H9 (cell line): ENCODE measurements around the gene CDIPT. TPM values are rescaled to one million over a fixed set of nuclear protein-coding genes. Genes with fewer than 3 reads are reported as not detected.

Experiments used
- DNase-seq: peaks from one replicate; pipeline ENCODE4 v3.0.0-alpha.2; 2017
- H2AFZ ChIP-seq: one replicate; pipeline ENCODE4 v1.6.1; 2013; ENCODE audit warnings: mild to moderate bottlenecking, low read length, control low read depth, moderate library complexity
- H2AK5ac ChIP-seq: 2 replicates; pipeline ENCODE4 v1.6.1; 2013; ENCODE audit warnings: low read length, control low read depth, mixed read lengths; ENCODE audit not compliant: insufficient read length
- H2BK120ac ChIP-seq: one replicate; pipeline ENCODE4 v1.6.1; 2013; ENCODE audit warnings: low read depth, mild to moderate bottlenecking, low read length, control low read depth, inconsistent platforms; ENCODE audit not compliant: poor library complexity, severe bottlenecking
- H2BK12ac ChIP-seq: 2 replicates; pipeline ENCODE4 v1.6.1; 2013; ENCODE audit warnings: low read length, control low read depth, mixed read lengths, low read depth; ENCODE audit not compliant: insufficient read length
- H2BK15ac ChIP-seq: 2 replicates; pipeline ENCODE4 v1.6.1; 2013; ENCODE audit warnings: low read depth, low read length, control low read depth
- H2BK20ac ChIP-seq: one replicate; pipeline ENCODE4 v1.6.1; 2013; ENCODE audit warnings: low read depth, mild to moderate bottlenecking, low read length, control low read depth, inconsistent platforms; ENCODE audit not compliant: poor library complexity, severe bottlenecking
- H2BK5ac ChIP-seq: 2 replicates; pipeline ENCODE4 v1.6.1; 2013; ENCODE audit warnings: low read length, control low read depth, mixed read lengths; ENCODE audit not compliant: insufficient read length
- H3K14ac ChIP-seq: 2 replicates; pipeline ENCODE4 v1.6.1; 2013; ENCODE audit warnings: low read length, control low read depth; ENCODE audit not compliant: insufficient read depth
- H3K18ac ChIP-seq: 2 replicates; pipeline ENCODE4 v1.6.1; 2013; ENCODE audit warnings: low read depth, mild to moderate bottlenecking, mixed read lengths, low read length, control low read depth; ENCODE audit not compliant: insufficient read length
- H3K23ac ChIP-seq: 2 replicates; pipeline ENCODE4 v1.6.1; 2013; ENCODE audit warnings: low read length, control low read depth, mixed read lengths, low read depth; ENCODE audit not compliant: insufficient read length
- H3K23me2 ChIP-seq: 2 replicates; pipeline ENCODE4 v1.6.1; 2013; ENCODE audit warnings: low read depth, mild to moderate bottlenecking, mixed read lengths, low read length, control low read depth; ENCODE audit not compliant: insufficient read length, poor library complexity, severe bottlenecking
- H3K27ac ChIP-seq: 2 replicates; pipeline ENCODE4 v1.5.1; 2013; ENCODE audit warnings: low read length, control low read depth, mixed read lengths, low read depth; ENCODE audit not compliant: insufficient read length
- H3K27me3 ChIP-seq: 2 replicates; pipeline ENCODE4 v1.6.1; 2013; ENCODE audit warnings: low read length, control low read depth, inconsistent platforms; ENCODE audit not compliant: insufficient read depth
- H3K4ac ChIP-seq: 2 replicates; pipeline ENCODE4 v1.6.1; 2013; ENCODE audit warnings: low read depth, mild to moderate bottlenecking, control low read depth, inconsistent platforms, low read length, moderate library complexity
- H3K4me1 ChIP-seq: 2 replicates; pipeline ENCODE4 v1.6.1; 2013; ENCODE audit warnings: low read length, control low read depth, inconsistent platforms; ENCODE audit not compliant: insufficient read depth
- H3K4me2 ChIP-seq: 2 replicates; pipeline ENCODE4 v1.6.1; 2013; ENCODE audit warnings: low read length, control low read depth, mixed read lengths; ENCODE audit not compliant: insufficient read length, insufficient read depth
- H3K56ac ChIP-seq: 2 replicates; pipeline ENCODE4 v1.6.1; 2013; ENCODE audit warnings: low read depth, mild to moderate bottlenecking, mixed read lengths, low read length, control low read depth; ENCODE audit not compliant: insufficient read length
- H3K79me1 ChIP-seq: 2 replicates; pipeline ENCODE4 v1.6.1; 2013; ENCODE audit warnings: low read depth, mild to moderate bottlenecking, moderate library complexity, low read length, control low read depth, inconsistent platforms; ENCODE audit not compliant: insufficient read depth, poor library complexity, severe bottlenecking
- H3K79me2 ChIP-seq: 2 replicates; pipeline ENCODE4 v1.6.1; 2013; ENCODE audit warnings: low read length, control low read depth, inconsistent platforms; ENCODE audit not compliant: insufficient read depth
- H3K9ac ChIP-seq: 2 replicates; pipeline ENCODE4 v1.6.1; 2013; ENCODE audit warnings: low read length, control low read depth, mixed read lengths; ENCODE audit not compliant: insufficient read length; ENCODE audit errors: extremely low read depth
- H3K9me3 ChIP-seq: one replicate; pipeline ENCODE4 v1.6.1; 2013; ENCODE audit warnings: low read depth, low read length, inconsistent platforms; ENCODE audit not compliant: control insufficient read depth
- H3T11ph ChIP-seq: one replicate; pipeline ENCODE4 v1.6.1; 2013; ENCODE audit warnings: mild to moderate bottlenecking, low read length, control low read depth, inconsistent platforms
- H4K20me1 ChIP-seq: one replicate; pipeline ENCODE4 v1.6.1; 2013; ENCODE audit not compliant: control insufficient read depth, insufficient read length, insufficient read depth
- H4K5ac ChIP-seq: 2 replicates; pipeline ENCODE4 v1.6.1; 2013; ENCODE audit warnings: low read depth, mild to moderate bottlenecking, mixed read lengths, low read length, control low read depth; ENCODE audit not compliant: insufficient read length
- H4K8ac ChIP-seq: replicated peaks from 2 replicates; pipeline ENCODE4 v1.6.1; 2013; ENCODE audit warnings: low read length, control low read depth, mixed read lengths, low read depth; ENCODE audit not compliant: insufficient read length
- H4K91ac ChIP-seq: 2 replicates; pipeline ENCODE4 v1.6.1; 2013; ENCODE audit warnings: low read depth, mild to moderate bottlenecking, moderate library complexity, mixed read lengths, low read length, control low read depth; ENCODE audit not compliant: insufficient read length
- H3K27ac Mint-ChIP-seq, 3 experiments: 2 replicates in 2 of 3; 3 replicates in 1 of 3; pipeline ENCODE4 v1.8.0; 2020 to 2021; ENCODE audit warnings: mixed read lengths in 3 of 3, mild to moderate bottlenecking in 1 of 3, moderate library complexity in 1 of 3
- H3K27me3 Mint-ChIP-seq: 2 replicates; pipeline ENCODE4 v1.8.0; 2021; ENCODE audit warnings: low read depth, mild to moderate bottlenecking, moderate library complexity, mixed read lengths
- H3K36me3 Mint-ChIP-seq, 3 experiments: 2 replicates in 2 of 3; 3 replicates in 1 of 3; pipeline ENCODE4 v1.8.0; 2020 to 2021; ENCODE audit warnings: low read depth in 3 of 3, mixed read lengths in 3 of 3; ENCODE audit not compliant: insufficient read depth in 1 of 3
- H3K4me1 Mint-ChIP-seq, 2 experiments: 2 replicates each; pipeline ENCODE4 v1.8.0; 2020; ENCODE audit warnings: mixed read lengths in 2 of 2
- H3K4me3 Mint-ChIP-seq, 2 experiments: 2 replicates in 1 of 2; 3 replicates in 1 of 2; pipeline ENCODE4 v1.8.0; 2020 to 2021; ENCODE audit warnings: mild to moderate bottlenecking in 2 of 2, mixed read lengths in 2 of 2, moderate library complexity in 1 of 2
- H3K9me3 Mint-ChIP-seq, 2 experiments: 2 replicates in 1 of 2; 3 replicates in 1 of 2; pipeline ENCODE4 v1.8.0; 2020; ENCODE audit warnings: mild to moderate bottlenecking in 2 of 2, mixed read lengths in 2 of 2, moderate library complexity in 1 of 2
- CTCF ChIP-seq: fragments of 200-600 bp; sonication (generic); conservative IDR thresholded peaks from 3 replicates; pipeline ENCODE4 v1.8.0; 2021; ENCODE audit warnings: antibody characterized with exemption, mild to moderate bottlenecking
- WGBS: extraction: QIAGEN DNeasy Blood & Tissue Kit; methylation state at CpG from one replicate; pipeline ENCODE4 v1.1.7; 2013; ENCODE audit warnings: missing lambda C conversion rate, low lambda C conversion rate, mixed read lengths; ENCODE audit not compliant: insufficient read length; ENCODE audit errors: extremely low coverage; 5-methylcytosine and 5-hydroxymethylcytosine counted together
- total RNA-seq: library from RNA; stranded (reverse); gene quantifications from 2 replicates; pipeline ENCODE4 v1.2.1, GENCODE V29; 2021

CDIPT gene
- total RNA-seq, 1 experiment from 2014 or later = 70.6 TPM

- no peak overlapping the region for H4K8ac ChIP-seq
- no peaks in the 10 kb centered on the region for H3K27me3 ChIP-seq
- no peaks in the 10 kb centered on the region for H4K20me1 ChIP-seq
- Mint-ChIP-seq H3K9me3 (no peaks in the 10 kb centered on the region), H3K4me3 (no peak overlapping the region), H3K27ac (no peak overlapping the region), H3K4me1 (peaks cover 7 to 10% of the 10 kb centered on the region in 2 experiments), H3K36me3 (peaks cover 0 to 5% (median 0%) of the 10 kb centered on the region in 3 experiments; a peak in 3 of 7 replicates), H3K27me3 (no peaks in the 10 kb centered on the region)
- no peak overlapping the region for H2AK5ac ChIP-seq
- H2BK15ac ChIP-seq = no peak overlapping the region
- no peak overlapping the region for H3K4me2 ChIP-seq
- H3T11ph ChIP-seq = no peak overlapping the region
- no peak overlapping the region for H3K4ac ChIP-seq
- no peak overlapping the region for H2AFZ ChIP-seq
- TF ChIP-seq CTCF = no peak
- H3K79me2 ChIP-seq = no peaks in the 10 kb centered on the region
- H2BK120ac ChIP-seq = no peak overlapping the region
- DNase-seq = no peak
- no peak overlapping the region for H4K91ac ChIP-seq
- whole genome bisulfite sequencing = no CpG with 5 or more reads among the region's 3 CpGs
- H3K79me1 ChIP-seq = no peaks in the 10 kb centered on the region
- H3K27ac ChIP-seq = no peak overlapping the region
- H4K5ac ChIP-seq = no peak overlapping the region
- no peak overlapping the region for H3K14ac ChIP-seq
- H3K4me1 ChIP-seq = no peaks in the 10 kb centered on the region
- H3K56ac ChIP-seq = no peak overlapping the region
- H3K23ac ChIP-seq = no peak overlapping the region
- H2BK12ac ChIP-seq = no peak overlapping the region
- no peak overlapping the region for H3K18ac ChIP-seq
- H2BK20ac ChIP-seq = no peak overlapping the region
- H2BK5ac ChIP-seq = no peak overlapping the region
- no peaks in the 10 kb centered on the region for H3K23me2 ChIP-seq
- H3K9me3 ChIP-seq = no peaks in the 10 kb centered on the region
- no peak overlapping the region for H3K9ac ChIP-seq
Observed at GRCh38 chr16:29850998-29851397, 12.0 kb downstream of the CDIPT start.
